GM18861 (cell line): Measurements from ENCODE around the gene TMEM132C.

Experiments used
- ATAC-seq: cut with Tn5 transposase; IDR thresholded peaks from one replicate; pipeline ENCODE4 v1.9.1; 2021; ENCODE audit not compliant: unreplicated experiment

The TMEM132C gene

DNA sequence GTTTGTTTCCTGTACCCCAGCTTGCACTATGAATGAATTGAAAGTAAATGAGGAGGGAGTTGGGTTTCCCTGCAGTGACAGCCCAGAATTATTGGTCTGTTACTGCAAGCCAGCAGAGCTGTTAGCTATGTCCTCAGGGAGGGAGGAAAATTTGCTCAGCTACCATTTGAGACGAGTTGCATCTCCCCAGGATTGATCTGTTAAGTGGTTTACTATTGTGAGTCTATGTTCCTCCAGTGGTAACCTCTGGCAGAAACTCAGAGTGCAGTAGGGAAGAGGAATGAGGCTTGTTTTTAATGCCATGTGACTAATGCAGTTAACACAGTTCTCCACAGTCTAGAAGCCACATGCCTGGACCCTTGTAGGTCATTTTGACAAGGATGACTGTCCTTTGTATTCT, 382.9 kb downstream of the TMEM132C start:
- ATAC-seq = no peak

DNA sequence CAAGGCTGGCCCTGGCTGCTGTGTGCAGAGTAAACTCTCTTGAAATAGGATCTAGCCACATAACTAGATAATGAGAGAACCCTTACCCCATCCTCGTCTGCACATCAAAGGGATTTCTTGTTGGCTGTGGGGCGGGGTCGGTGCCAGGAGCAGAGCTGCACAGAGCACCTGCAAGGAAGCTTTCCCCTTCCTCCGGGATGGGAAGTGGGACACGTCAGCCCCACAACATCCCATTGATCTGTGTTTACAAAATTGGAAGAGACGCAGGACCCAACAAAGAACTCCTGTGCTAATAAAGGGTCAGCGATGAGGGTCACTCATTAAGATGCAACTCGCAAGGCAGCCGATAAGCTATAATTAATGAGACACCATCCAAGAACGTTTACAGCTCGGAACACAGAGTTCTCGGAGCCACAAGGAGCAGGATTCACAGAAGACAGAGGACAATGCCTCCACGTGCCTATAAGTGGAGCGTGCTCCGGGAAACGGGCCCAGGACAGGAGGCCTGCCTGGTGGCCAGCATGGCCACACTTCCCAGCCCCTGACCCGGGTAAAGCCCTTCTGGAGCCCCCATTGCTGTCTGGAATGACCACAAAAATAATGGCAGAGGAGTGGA, 385.3 kb downstream of the TMEM132C start:
- ATAC-seq = no peak

DNA sequence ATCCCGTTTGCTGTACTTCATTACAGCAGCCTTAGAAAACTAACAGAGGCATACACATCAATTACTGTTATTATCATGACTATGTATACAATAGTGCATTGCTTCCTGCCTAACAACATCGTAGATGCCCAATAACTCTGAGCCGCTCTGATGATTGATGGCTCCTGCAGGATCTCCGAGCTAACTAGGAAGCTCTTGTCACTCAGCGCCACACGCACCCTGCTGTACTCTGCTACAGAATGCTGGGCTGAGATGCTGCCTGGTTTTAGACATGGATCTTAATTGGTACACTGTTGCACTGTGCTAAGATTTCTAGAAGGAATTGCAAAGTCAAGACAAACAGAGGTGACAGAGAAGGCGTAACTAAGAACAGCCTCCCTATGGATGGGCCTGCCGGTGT, 387.5 kb downstream of the TMEM132C start:
- ATAC-seq = no peak

GRCh38 chr12:128657378-128657777, 390.4 kb downstream of the TMEM132C start:
- ATAC-seq = no peak

DNA sequence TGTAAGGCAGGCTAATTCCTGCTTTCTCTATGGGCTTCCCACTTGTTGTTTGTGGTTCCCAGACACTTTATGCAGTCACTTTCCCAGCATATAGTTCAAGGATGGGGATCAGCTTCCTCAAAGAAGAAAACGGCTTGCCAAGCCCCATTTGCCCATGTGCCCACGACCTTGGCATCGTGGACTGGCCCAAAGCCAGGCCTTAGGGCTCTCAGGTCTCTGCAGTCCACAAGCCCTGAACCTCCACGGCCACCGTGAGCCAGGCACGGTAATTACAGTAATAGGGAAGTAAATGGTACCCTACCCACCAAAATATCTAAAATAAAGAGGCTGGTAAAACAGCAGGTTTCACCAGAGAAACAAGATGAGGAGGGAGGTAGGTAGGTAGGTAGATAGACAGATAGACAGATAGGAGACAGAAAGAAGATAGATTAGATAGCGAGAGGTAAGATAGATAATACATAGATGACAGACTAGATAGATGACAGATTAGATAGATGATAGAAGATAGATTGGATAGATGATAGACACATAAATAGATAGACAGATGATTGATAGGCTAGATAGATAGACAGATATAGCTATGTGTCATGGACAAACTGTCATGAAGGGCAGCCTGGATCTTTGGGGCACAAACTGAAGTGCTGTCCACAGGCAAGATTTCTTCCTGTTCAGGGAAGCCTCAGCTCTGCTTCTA, 393.7 kb downstream of the TMEM132C start:
- ATAC-seq = no peak

- ATAC-seq = no peak
Measured at GRCh38 chr12:128661226-128661569, 394.2 kb downstream of the TMEM132C start.

GRCh38 chr12:128662101-128662500, 395.1 kb downstream of the TMEM132C start:
- ATAC-seq = no peak

DNA sequence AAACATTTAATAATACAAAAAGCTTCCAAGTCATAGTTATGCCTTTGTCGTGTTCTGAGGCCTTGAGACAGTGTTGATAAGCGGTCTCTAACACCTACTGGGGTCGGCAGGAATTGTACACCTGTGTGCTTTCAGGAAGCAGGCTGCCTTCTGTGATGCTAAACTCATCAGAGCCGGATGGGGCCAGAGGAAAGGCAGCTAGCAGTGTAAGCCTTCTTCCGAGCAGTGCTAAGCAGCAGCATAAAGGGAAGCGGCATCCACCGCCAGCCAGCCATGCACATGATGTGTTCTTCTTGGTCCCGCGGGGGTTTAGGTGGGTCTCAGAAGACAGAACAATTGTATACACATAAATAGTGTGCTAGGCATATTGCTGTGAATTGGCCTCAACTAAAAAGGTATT, 397.5 kb downstream of the TMEM132C start:
- no peak for ATAC-seq

DNA sequence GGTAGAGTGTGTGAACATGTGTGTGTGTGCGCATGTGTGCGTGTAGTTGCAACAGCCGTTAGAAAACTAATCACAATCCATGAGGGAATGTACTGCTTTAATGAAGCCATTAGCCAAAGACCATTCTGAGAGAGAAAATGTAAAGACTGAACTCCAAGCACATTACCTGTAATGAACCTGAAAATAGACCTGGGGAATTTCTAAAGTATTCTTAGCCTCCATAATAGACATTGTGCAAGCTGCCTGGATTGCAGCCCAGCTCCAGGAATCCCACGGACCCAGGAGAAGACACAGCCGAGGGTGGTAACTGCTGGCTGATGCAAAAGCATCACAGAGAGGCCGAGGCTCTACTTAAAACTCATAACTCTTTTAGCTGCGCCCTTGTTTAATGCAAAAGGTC, 400.2 kb downstream of the TMEM132C start:
- ATAC-seq = no peak

- ATAC-seq = no peak
Measured at GRCh38 chr12:128671528-128672042, 404.6 kb downstream of the TMEM132C start.

DNA sequence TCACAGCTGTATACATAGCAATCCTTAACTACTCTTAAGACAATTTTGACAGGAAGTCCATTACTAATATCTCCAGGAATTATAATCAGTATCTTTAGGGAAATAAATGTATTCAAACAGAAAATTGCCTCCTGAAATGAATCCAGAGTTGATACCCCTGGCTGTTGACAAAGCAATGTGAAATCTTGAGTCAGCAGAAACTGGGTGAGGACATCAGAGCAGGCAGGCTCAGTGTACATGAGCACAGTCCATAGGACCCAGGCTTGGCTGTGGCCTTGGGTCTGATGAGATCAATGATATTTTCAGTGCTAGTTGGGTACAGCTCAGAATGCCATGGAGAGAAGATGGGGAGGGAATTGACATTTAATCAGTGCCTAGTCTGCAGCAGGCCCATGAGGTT, 405.5 kb downstream of the TMEM132C start:
- ATAC-seq = no peak

DNA sequence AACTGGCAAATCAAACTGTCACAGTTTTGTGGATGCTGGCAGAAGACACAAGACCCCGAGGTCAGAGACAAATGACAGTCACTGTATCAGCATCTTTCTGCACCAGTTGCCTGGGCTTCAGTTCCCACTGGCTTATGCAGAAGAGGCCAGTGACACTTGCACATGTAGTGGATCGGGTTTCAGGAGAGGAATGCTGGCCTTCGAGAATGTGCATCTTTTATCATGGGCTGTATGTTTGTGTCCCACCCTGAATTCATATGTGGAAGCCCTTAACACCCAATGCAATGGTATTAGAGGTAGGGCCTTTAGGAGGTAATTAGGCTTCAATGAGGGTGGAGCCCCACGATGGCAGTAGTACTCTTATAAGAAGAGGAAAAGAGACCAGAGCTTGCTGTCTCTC, 405.9 kb downstream of the TMEM132C start:
- no peak for ATAC-seq

DNA sequence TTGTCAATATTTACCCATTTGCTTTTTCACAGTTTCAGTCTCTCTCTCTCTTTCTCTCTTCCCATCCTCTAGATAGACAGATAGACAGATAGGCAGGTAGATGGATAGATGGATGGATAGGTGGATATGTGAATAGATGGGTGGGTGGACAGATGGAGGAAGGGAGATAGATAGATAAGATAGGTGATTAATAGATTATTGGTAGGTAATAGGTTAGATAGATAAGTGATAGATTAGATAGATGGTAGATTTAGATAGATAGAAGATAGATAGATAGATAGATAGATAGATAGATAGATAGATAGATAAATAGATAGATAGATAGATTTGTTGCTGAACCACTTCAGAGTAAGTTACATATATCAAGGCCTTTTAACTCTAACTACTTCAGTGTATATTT, 408.6 kb downstream of the TMEM132C start:
- no peak for ATAC-seq

GRCh38 chr12:128680555-128680954, 413.6 kb downstream of the TMEM132C start:
- ATAC-seq = no peak

DNA sequence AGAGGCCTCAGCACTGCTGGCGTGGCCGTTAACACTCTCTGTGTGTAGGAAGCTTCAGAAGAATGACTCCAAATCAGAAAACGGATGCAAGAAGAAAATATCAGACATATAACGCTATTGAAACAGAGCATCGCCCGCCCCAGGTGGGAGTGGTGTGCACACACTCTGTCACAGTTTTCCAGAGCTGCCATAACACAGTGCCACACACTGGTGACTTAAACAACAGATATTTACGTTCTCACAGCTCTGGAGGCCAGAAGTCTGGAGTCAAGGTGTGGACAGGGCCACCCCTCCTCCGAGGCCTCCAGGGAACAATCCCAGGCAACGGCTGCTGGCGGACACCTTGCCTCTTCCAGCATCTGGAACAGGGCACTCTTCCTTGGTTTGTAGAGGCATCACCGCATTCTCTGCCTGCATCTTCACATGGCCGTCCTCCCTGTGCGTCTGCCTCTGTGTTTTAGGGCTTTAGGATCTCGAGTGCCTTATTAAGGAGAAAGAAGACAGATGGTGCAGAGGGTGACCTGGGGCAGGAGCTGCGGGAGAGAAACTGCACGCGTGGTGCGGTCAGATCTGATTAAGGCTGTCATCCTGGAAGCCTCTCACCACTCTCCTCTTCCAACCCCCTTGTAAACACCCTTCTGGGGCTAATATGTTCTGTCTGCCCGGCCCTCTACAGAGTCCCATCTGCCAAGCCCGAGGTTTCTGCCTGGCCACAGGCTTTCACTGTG, 415.7 kb downstream of the TMEM132C start:
- no peak for ATAC-seq

DNA sequence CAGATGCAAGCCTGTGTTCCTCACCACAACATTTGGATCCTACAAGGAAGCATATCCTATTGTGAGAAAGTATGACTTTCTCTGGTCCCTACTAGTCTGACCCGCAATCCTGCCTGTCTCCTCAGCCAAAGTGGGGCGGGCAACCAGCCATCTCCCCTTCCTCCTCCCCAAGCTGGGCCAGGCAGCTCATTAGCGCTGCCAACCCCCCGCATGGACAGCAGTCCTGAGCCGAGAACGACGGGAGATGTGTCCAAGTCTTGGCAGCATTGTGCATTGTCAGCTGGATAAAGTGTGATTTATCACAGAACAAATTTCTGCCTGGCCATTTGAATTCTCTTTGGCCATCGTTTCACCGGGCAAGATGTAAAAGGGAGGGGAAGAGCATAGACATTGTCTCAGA, 417.4 kb downstream of the TMEM132C start:
- ATAC-seq = no peak

DNA sequence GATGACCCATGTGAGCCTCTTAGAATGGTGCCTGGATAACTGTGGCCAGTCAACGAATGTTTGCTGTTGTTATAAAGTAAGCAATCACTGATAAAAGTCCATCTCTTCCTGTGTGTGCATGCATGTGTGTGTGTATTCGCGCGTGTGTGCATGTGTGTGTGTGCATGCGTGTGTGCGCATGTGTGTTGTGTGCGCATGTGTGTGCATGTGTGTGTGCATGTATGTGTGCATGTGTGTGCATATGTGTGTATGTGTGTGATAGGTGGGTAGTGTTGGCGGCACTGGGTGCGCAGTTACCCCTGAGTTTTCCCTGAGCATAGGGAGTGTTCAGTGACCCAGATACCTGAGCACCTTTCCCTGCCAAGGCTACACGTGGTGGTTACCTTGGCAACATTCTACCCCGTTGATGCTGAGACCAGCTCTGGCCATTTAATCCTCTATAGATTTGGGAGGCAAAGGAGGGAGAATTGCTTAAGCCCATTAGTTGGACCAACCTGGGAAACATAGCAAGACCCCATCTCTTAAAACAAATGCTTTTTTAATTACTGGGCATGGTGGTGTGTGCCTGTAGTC, 419.0 kb downstream of the TMEM132C start:
- ATAC-seq = no peak

DNA sequence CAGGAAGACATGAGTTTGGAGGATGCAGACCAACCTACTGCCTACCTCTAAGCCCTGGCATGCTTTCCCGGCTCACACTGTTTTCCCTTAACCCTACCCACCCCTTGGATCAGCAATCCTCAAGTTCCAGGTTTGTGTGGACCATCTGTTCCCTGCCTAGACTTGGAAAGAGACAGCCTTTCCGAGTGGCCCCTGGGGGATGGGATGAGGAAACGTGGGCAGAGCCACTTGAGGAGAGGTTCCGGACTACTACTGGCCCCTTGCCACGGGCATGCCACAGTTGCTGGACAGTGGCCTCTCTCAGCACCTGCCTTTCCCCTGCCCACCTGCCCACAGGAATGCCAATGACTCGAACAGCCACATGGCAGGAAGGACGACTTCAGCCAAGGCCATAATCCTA, 420.9 kb downstream of the TMEM132C start:
- no peak for ATAC-seq

- no peak for ATAC-seq
Measured at GRCh38 chr12:128690641-128691040, 423.7 kb downstream of the TMEM132C start.

DNA sequence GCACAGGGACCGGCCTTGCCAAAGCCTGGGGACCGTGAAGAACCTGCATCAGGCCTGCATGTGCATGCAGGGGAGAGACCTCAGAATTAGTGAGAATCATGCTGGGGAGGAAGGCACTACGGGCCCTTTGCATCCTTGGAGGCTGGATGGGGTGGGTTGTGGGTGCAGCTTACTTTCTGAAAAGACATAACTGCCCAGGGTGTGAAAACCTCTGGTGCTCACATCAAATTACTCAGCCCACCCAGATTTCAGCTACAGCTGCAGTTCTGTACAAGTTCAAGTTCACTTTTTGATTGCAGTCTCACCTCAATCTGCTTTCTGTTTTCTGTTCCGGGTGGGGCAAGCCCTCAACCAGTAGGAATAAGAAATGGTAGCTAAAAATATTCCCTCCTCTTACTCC, 426.1 kb downstream of the TMEM132C start:
- no peak for ATAC-seq

DNA sequence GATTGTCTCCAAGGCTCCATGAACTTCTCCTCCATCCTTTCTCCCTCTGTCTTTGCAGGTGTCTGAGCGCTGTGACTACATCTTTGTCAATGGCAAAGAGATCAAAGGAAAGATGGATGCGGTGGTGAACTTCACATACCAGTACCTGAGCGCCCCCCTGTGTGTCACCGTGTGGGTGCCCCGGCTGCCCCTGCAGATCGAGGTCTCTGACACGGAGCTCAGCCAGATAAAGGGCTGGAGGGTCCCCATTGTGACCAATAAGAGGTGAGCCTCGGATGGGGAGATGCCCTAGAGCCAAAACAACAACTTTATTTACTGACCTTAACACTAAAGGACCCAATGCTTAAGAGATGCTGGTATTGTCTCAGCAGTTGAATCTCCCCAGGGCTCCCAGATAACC, 426.8 kb downstream of the TMEM132C start:
- ATAC-seq = no peak

DNA sequence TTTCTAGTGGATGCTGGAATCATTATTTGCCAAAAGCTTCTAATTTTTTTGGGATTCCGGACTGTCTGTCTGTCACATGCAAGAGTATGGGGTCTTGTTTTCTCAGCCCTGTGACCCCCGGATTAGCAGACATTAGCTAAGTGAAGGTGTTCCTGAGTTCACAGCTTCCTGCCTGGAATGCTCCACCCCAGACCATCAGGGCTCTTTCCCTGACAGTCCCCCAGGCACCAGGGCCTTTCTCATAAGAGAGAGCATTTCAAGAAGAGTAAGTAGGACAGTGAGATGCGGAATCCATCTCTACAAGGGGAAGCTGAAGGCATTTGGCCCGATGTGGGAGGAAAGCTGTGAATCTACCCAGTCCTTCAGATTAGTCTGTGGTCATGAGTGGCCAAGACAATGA, 427.5 kb downstream of the TMEM132C start:
- ATAC-seq = no peak
